NCI-H2029 (cell line): ENCODE results near the gene OGFOD1.

Experiments used
- DNase-seq: peaks from one replicate; lab custom pipeline; 2025; lab: John Stamatoyannopoulos, UW

Gene OGFOD1

GRCh38 chr16:56450986-56451752 lies at the start of gene OGFOD1, which contains the start of gene NUDT21:
Gene OGFOD1, plus strand, starts transcription at chr16:56451554. Its CDS starts 59 bp downstream, at chr16:56451613.
Gene NUDT21, minus strand, starts transcription at chr16:56451332. Its CDS starts 130 bp downstream, at chr16:56451202.
- peak; percentile 82 for DNase-seq

GRCh38 chr16:56405977-56406672 lies 45.2 kb upstream of the OGFOD1 start:
- no peak for DNase-seq

GRCh38 chr16:56408379-56409098 lies 42.8 kb upstream of the OGFOD1 start:
- no peak for DNase-seq

- no peak for DNase-seq
These were observed 42.2 kb upstream of the OGFOD1 start for GRCh38 chr16:56409195-56409594.

GRCh38 chr16:56411123-56411522 lies 40.2 kb upstream of the OGFOD1 start:
- DNase-seq = no peak

- DNase-seq = no peak
These were observed 39.7 kb upstream of the OGFOD1 start for GRCh38 chr16:56411624-56412023.

- no peak for DNase-seq
These were observed 38.0 kb upstream of the OGFOD1 start for GRCh38 chr16:56413381-56413780.

- no peak for DNase-seq
These were observed 37.0 kb upstream of the OGFOD1 start for GRCh38 chr16:56414366-56414765.

- DNase-seq = no peak
These were observed 35.5 kb upstream of the OGFOD1 start for GRCh38 chr16:56415875-56416274.

- no peak for DNase-seq
These were observed 34.2 kb upstream of the OGFOD1 start for GRCh38 chr16:56417138-56417537.

- DNase-seq = no peak
These were observed 31.4 kb upstream of the OGFOD1 start for GRCh38 chr16:56419740-56420548.

- no peak for DNase-seq
These were observed 30.7 kb upstream of the OGFOD1 start for GRCh38 chr16:56420613-56421012.

- no peak for DNase-seq
These were observed 30.0 kb upstream of the OGFOD1 start for GRCh38 chr16:56421313-56421712.

GRCh38 chr16:56421976-56422669 lies 29.2 kb upstream of the OGFOD1 start:
- no peak for DNase-seq

- no peak for DNase-seq
These were observed 28.4 kb upstream of the OGFOD1 start for GRCh38 chr16:56422896-56423441.

- DNase-seq = no peak
These were observed 27.6 kb upstream of the OGFOD1 start for GRCh38 chr16:56423584-56424403.

GRCh38 chr16:56424404-56424764 lies 27.0 kb upstream of the OGFOD1 start:
- DNase-seq = no peak

GRCh38 chr16:56424791-56425438 lies 26.4 kb upstream of the OGFOD1 start:
- DNase-seq = no peak

- peak; percentile 49 for DNase-seq
These were observed 25.9 kb upstream of the OGFOD1 start, which contains the start of gene AMFR for GRCh38 chr16:56425439-56425832. Gene AMFR, minus strand, starts transcription at chr16:56425545. Its CDS starts 218 bp downstream, at chr16:56425327.
